KMS-11 (cell line): ENCODE measurements around the gene ISG20.

Experiments
- H2AFZ ChIP-seq: fragments of 200-600 bp; sonication (generic); 2 replicates; pipeline ENCODE4 v1.6.1; 2016; ENCODE audit warnings: antibody characterized with exemption, mixed run types, low read depth
- H3K27ac ChIP-seq: fragments of 200-600 bp; sonication (generic); 2 replicates; pipeline ENCODE4 v1.6.1; 2016; ENCODE audit warnings: mild to moderate bottlenecking, mixed run types
- H3K27me3 ChIP-seq: fragments of 200-600 bp; sonication (generic); 2 replicates; pipeline ENCODE4 v1.6.1; 2017; ENCODE audit warnings: mild to moderate bottlenecking, low read depth, mixed run types, moderate library complexity; ENCODE audit not compliant: insufficient read depth
- H3K36me3 ChIP-seq: fragments of 200-600 bp; sonication (generic); 2 replicates; pipeline ENCODE4 v1.6.1; 2017; ENCODE audit warnings: mild to moderate bottlenecking, mixed run types; ENCODE audit not compliant: insufficient read depth
- H3K4me1 ChIP-seq: fragments of 200-600 bp; sonication (generic); 2 replicates; pipeline ENCODE4 v1.6.1; 2016; ENCODE audit warnings: mild to moderate bottlenecking, low read depth, mixed run types; ENCODE audit not compliant: poor library complexity, severe bottlenecking
- H3K4me2 ChIP-seq: fragments of 200-600 bp; sonication (generic); 2 replicates; pipeline ENCODE4 v1.7.0; 2016; ENCODE audit warnings: mild to moderate bottlenecking, mixed run types
- H3K4me3 ChIP-seq: fragments of 200-600 bp; sonication (generic); IDR thresholded peaks from 2 replicates; pipeline ENCODE4 v1.6.1; 2017; ENCODE audit warnings: low read depth, low read length, mixed read lengths; ENCODE audit not compliant: insufficient read depth
- H3K79me2 ChIP-seq: fragments of 200-600 bp; sonication (generic); 2 replicates; pipeline ENCODE4 v1.6.1; 2016; ENCODE audit warnings: low read depth, mixed run types; ENCODE audit not compliant: insufficient read depth
- H3K9ac ChIP-seq: fragments of 200-600 bp; sonication (generic); 2 replicates; pipeline ENCODE4 v1.6.1; 2016; ENCODE audit warnings: mild to moderate bottlenecking, mixed run types
- H4K20me1 ChIP-seq: fragments of 200-600 bp; sonication (generic); 2 replicates; pipeline ENCODE4 v1.6.1; 2016; ENCODE audit warnings: mild to moderate bottlenecking, mixed run types; ENCODE audit not compliant: insufficient read depth
- TF ChIP-seq, protein P1 (sequence below): fragments of 200-600 bp; sonication (generic); conservative IDR thresholded peaks from 2 replicates; pipeline ENCODE4 v1.6.1; 2017; ENCODE audit warnings: low read depth, mild to moderate bottlenecking, antibody characterized with exemption, low read length, moderate library complexity, mixed read lengths

Gene ISG20

DNA sequence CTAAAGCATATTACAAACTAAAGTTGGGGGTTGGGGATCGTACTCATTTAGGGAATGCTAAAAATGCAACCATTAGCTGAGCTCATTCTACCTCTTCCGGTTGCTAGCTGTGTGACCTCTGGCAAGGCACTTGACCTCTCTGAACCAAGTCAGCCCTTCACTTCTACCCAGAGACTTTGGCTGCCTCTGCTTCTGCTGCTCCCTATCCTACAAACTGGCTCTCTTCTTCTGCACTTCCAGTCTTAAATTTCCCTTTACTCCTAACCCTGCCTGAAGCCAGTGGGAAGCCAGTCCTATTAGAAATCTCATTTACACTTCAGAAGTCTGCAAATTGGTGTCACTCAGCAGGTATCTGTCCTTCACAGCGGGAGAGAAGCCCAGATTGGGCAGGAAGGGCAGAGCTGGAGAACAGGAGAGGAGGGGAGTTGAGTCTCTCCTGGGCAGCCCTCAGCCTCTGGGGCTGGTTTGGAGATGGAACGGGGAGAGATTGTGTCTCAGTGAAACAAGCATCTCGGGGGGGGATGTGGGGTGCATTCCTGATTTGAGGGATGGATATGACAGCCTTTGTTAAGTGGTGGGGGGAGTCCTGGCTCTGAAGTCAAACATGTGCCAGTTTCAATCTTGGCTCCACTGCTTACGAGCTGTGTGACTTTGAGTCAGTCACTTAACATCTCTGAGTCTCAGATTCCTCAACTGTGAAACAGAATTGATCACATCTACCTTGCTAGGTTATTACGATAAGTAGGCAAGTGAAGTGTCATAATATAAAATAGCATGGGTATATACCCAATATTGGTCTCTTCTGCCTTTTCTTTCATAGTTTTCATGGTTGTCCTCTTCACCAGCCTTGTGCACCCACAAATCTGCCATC is 25.5 kb upstream of the ISG20 start:
- no peaks in the 10 kb centered on the region for H3K4me1 ChIP-seq
- H3K4me3 ChIP-seq: no peak overlapping the region

DNA sequence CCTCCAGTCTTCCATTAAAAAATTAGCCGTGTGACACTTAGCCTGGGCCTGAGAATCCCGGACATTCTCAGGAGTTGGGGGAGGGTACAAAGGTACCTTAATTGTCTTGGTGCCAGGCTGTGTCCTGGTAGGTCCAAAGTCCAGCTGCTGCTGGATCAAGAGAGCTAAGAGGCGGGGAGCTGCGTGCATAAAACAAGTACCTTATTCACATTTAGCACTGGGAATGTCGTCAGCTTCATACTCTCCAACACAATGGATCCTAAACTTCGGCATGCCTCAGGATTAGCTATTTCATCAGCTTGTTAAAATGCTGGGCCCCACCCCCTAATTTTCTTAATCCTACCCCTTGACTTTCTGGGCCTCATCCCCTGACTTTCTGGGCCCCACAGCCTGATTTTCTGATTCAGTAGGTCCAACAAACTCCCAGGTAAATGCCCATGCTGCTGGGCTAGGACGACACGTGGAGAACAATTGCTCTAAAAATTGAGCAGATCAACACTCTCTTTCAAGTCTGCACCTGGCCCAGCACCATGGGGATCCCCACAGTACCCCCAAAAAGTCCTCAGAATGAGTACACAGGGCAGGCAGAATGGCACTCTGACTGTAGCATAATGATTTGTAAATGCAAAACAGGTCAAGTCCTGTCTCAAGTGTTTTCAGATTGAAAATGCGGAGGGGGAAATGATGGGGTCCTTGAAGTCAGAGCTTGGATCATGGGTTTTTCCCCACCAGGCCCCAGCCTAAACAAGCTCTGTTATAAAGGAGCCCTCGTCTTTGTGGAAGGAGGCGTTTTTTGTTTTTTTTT is 23.3 kb upstream of the ISG20 start:
- H3K4me3 ChIP-seq: no peak overlapping the region
- H3K4me1 ChIP-seq: no peaks in the 10 kb centered on the region
- H3K4me2 ChIP-seq: no peak overlapping the region
- no peaks in the 10 kb centered on the region for H3K79me2 ChIP-seq
- no peak overlapping the region for H3K9ac ChIP-seq
- H3K36me3 ChIP-seq: no peaks in the 10 kb centered on the region
- TF ChIP-seq, protein P1, sequence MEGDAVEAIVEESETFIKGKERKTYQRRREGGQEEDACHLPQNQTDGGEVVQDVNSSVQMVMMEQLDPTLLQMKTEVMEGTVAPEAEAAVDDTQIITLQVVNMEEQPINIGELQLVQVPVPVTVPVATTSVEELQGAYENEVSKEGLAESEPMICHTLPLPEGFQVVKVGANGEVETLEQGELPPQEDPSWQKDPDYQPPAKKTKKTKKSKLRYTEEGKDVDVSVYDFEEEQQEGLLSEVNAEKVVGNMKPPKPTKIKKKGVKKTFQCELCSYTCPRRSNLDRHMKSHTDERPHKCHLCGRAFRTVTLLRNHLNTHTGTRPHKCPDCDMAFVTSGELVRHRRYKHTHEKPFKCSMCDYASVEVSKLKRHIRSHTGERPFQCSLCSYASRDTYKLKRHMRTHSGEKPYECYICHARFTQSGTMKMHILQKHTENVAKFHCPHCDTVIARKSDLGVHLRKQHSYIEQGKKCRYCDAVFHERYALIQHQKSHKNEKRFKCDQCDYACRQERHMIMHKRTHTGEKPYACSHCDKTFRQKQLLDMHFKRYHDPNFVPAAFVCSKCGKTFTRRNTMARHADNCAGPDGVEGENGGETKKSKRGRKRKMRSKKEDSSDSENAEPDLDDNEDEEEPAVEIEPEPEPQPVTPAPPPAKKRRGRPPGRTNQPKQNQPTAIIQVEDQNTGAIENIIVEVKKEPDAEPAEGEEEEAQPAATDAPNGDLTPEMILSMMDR: no peak
- no peak overlapping the region for H2AFZ ChIP-seq
- no peaks in the 10 kb centered on the region for H4K20me1 ChIP-seq
- H3K27me3 ChIP-seq: no peaks in the 10 kb centered on the region
- H3K27ac ChIP-seq: no peak overlapping the region

More for the DNA sequence above, 25.5 kb upstream of the ISG20 start:
- TF ChIP-seq, protein P1: no peak
- Histone ChIP-seq H2AFZ (no peak overlapping the region), H3K27me3 (no peaks in the 10 kb centered on the region), H4K20me1 (no peaks in the 10 kb centered on the region), H3K4me2 (no peak overlapping the region), H3K27ac (no peak overlapping the region), H3K36me3 (no peaks in the 10 kb centered on the region), H3K79me2 (no peaks in the 10 kb centered on the region), H3K9ac (no peak overlapping the region)

DNA sequence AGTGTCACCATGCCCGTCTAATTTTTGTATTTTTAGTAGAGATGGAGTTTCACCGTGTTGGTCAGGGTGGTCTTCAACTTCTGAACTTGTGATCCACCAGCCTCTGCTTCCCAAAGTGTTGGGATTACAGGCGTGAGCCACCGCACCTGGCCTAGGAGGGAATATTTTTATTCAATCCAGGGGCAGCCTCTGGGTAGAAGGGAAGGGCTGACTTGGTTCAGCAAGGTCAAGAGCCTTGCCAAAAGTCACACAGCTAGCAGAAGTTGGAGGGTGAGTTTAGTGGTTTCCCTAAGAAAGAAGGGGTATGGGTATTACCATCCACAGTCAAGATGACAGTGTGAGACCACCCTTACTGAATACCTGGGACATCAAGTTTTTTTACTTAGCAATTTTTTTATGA is 22.6 kb upstream of the ISG20 start:
- no peak overlapping the region for H3K9ac ChIP-seq
- TF ChIP-seq, protein P1: no peak
- no peaks in the 10 kb centered on the region for H3K4me1 ChIP-seq
- peaks cover under 1% of the 10 kb centered on the region for H3K79me2 ChIP-seq
- H3K4me3 ChIP-seq: no peak overlapping the region
- H3K4me2 ChIP-seq: no peak overlapping the region
- H4K20me1 ChIP-seq: no peaks in the 10 kb centered on the region
- no peak overlapping the region for H3K27ac ChIP-seq
- no peaks in the 10 kb centered on the region for H3K27me3 ChIP-seq
- H2AFZ ChIP-seq: no peak overlapping the region
- no peaks in the 10 kb centered on the region for H3K36me3 ChIP-seq

DNA sequence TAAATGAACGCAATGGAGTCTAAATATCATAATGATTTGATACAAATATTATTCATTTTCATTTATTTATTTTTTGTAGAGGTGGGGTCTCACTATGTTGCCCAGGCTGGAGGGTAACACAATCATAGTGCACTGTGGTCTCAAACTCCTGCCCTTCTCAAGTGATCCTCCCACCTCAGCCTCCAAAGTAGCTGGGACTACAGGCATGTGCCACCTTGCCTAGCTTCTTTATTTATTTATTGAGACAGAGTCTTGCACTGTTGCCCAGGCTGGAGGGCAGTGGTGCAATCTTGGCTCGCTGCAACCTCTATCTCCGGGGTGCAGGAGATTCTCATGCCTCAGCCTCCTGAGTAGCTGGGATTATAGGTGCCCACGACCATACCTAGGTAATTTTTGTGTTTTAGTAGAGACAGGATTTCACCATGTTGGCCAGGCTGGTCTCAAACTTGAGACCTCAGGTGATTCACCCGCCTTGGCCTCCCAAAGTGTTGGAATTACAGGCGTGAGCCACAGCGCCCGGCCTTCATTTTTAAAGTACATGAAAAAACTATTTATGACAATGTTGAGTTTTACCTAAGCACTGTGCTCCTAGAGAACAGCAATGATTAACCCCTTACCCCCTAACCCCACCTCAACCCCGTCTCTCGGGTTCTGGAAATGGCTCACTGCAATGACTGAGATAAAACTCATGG is 21.6 kb upstream of the ISG20 start:
- TF ChIP-seq, protein P1: no peak
- Histone ChIP-seq H4K20me1 (no peaks in the 10 kb centered on the region; the same call in 1 of the 2 replicates), H3K36me3 (no peaks in the 10 kb centered on the region), H3K27me3 (no peaks in the 10 kb centered on the region), H3K27ac (no peak overlapping the region), H2AFZ (no peak overlapping the region), H3K4me2 (no peak overlapping the region), H3K4me1 (no peaks in the 10 kb centered on the region), H3K79me2 (peaks cover 10% of the 10 kb centered on the region), H3K9ac (no peak overlapping the region), H3K4me3 (no peak overlapping the region)
